Lower leg skin (tissue), 4 donors: ENCODE results near the gene EFL1. TPM values are rescaled to one million over a fixed set of nuclear protein-coding genes. Genes with fewer than 3 reads are reported as not detected.
"Not testable (repeated sequence)": the region's sequence is repeated elsewhere in the genome, so short reads cannot be mapped to it uniquely, and the experiment has no call there.

ENCODE experiments used
- DNase-seq, 2 donors: peaks; one replicate each; pipeline ENCODE4 v3.0.0-alpha.2; 2019; ENCODE audit warnings: low spot score in 2 of 2
- H3K4me3 ChIP-seq: fragments of 200-600 bp; sonication (generic); 2 replicates; pipeline ENCODE4 v1.5.1; 2017; ENCODE audit warnings: mild to moderate bottlenecking, low read depth; ENCODE audit not compliant: poor library complexity, severe bottlenecking
- POLR2A ChIP-seq, 2 donors: fragments of 450-650 bp; IDR thresholded peaks; one replicate each; pipeline ENCODE4 v1.6.1; 2016 to 2017; ENCODE audit warnings: antibody characterized with exemption in 2 of 2, mild to moderate bottlenecking in 1 of 2, moderate library complexity in 1 of 2
- WGBS, 2 donors: methylation state at CpG; one replicate each; pipeline ENCODE4 v1.1.5; 2018; 5-methylcytosine and 5-hydroxymethylcytosine counted together
- intact Hi-C: fragments of 100-400 bp; cut with DNase I; formaldehyde crosslinking; loops from one replicate; pipeline ENCODE4 v1.15.0; 2023; ENCODE audit warnings: low total_unique reads
- total RNA-seq, 4 donors: library from RNA; depleted of rRNA; stranded (reverse); fragments of >200 nt; gene quantifications; one replicate each; pipeline ENCODE4 v1.1.0, GENCODE V29; 2016
- TF ChIP-seq, protein P1 (sequence below), 3 donors: fragments of 450-650 bp; IDR thresholded peaks; one replicate each; pipeline ENCODE4 v1.5.1; 2016; ENCODE audit warnings: antibody characterized with exemption in 3 of 3, mild to moderate bottlenecking in 3 of 3, moderate library complexity in 2 of 3

EFL1 gene
- total RNA-seq, 4 donors from 2014 or later = 17.8 to 20.7 (median 19.5) TPM

DNA sequence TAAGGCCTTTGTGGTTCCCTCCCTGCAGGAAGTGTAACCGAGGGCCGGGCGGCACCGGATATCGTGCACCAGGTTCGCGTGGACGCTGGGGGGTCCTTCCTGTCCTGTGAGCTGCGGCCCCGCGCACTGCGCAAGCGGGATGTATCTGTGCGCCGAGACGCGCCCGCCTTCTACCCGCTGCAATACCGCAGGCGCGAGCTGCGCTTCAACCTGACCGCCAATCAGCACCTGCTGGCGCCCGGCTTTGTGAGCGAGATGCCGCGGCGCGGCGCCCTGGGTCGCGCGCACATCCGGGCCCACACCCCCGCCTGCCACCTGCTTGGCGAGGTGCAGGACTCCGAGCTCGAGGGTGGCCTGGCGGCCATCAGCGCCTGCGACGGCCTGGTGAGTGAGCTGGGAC is 36.0 kb upstream of the EFL1 start:
- H3K4me3 ChIP-seq = no peak overlapping the region
- WGBS, 2 donors = 36 to 40% methylated on average over 19 to 36 of the region's 44 CpGs
- DNase-seq = no peak
- intact Hi-C loops = no loop called here
- no peak for TF ChIP-seq POLR2A (IDR thresholded peaks at IDR 0.05)
- TF ChIP-seq, protein P1, sequence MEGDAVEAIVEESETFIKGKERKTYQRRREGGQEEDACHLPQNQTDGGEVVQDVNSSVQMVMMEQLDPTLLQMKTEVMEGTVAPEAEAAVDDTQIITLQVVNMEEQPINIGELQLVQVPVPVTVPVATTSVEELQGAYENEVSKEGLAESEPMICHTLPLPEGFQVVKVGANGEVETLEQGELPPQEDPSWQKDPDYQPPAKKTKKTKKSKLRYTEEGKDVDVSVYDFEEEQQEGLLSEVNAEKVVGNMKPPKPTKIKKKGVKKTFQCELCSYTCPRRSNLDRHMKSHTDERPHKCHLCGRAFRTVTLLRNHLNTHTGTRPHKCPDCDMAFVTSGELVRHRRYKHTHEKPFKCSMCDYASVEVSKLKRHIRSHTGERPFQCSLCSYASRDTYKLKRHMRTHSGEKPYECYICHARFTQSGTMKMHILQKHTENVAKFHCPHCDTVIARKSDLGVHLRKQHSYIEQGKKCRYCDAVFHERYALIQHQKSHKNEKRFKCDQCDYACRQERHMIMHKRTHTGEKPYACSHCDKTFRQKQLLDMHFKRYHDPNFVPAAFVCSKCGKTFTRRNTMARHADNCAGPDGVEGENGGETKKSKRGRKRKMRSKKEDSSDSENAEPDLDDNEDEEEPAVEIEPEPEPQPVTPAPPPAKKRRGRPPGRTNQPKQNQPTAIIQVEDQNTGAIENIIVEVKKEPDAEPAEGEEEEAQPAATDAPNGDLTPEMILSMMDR (IDR thresholded peaks at IDR 0.05) = no peak

DNA sequence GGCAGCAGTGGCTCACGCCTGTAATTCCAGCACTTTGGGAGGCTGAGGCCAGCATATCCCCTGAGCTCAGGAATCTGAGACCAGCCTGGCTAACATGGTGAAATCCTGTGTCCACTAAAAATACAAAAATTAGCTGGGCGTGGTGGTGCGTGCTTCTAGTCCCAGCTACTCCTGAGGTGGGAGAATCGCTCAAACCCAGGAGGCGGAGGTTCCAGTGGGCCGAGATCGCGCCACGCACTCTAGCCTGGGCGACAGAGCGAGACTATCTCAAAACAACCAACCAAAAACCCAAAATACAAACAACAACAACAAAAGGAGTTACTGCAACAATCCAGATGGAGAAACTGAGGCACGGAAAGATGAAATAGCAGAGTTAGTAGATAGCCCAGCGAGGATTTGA is 35.5 kb upstream of the EFL1 start:
- TF ChIP-seq, protein P1 (IDR thresholded peaks at IDR 0.05) = no peak
- no peak for TF ChIP-seq POLR2A (IDR thresholded peaks at IDR 0.05)
- intact Hi-C loops = no loop called here
- H3K4me3 ChIP-seq = no peak overlapping the region
- no peak for DNase-seq
- WGBS, 2 donors = 97 to 98% methylated on average over 13 of the region's 13 CpGs

DNA sequence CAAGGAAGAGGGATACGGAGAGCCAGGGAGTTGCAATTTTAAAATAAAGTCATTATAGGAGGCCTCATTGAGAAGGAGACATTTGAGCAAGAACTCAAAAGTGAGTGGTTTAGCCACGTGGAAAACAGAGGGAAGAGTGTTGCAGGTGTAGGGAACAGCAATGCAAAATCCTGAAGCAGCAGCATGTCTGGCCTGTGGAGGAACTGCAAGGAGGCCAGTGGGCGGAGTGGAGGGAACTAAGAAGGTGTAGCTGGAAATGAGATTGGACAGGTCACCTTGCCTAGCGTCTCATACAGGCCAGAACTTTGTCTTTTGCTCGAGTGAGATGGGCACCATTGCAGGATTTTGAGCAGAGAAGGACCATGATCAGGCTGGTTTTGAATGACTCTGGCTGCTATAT is 35.0 kb upstream of the EFL1 start:
- WGBS, 2 donors = 93 to 94% methylated on average over 5 of the region's 5 CpGs
- intact Hi-C loops = no loop called here
- no peak for TF ChIP-seq POLR2A (IDR thresholded peaks at IDR 0.05)
- TF ChIP-seq, protein P1 (IDR thresholded peaks at IDR 0.05) = no peak
- no peak for DNase-seq
- no peak overlapping the region for H3K4me3 ChIP-seq

DNA sequence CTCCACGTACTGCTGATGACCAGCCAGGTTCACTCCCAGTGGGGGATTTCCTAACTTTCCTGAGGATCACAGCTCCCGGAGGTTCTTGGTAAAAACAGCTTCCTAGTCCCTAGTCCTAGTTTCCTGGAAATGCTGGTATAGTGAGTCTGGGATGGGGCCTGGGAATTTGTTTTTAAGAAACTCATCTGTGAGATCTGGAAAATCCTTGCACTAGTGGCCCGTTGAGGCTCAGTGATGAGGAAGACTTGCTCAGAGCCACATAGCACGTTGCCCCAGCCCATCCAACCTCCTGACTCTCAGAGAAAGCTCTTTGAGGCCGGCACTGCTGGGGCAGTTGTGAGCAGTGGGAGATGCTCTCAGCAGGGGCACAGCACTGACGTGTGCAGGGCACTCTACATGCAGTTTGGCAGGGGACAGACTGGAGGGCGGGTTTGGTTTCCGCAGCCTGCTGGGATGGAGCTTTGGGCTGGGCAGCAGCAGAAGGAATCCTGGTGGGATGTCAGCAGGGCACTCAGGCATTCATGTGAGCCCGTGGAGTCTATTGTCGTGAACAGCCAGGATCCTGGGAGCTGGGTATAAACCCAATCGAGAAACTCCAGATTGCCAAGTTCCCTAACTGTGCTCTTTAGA is 31.6 kb upstream of the EFL1 start:
- H3K4me3 ChIP-seq = no peak overlapping the region
- intact Hi-C loops = no loop called here
- no peak for DNase-seq
- WGBS, 2 donors = 57 to 63% methylated on average over 11 of the region's 11 CpGs
- TF ChIP-seq, protein P1 (IDR thresholded peaks at IDR 0.05) = no peak
- TF ChIP-seq POLR2A (IDR thresholded peaks at IDR 0.05) = no peak

DNA sequence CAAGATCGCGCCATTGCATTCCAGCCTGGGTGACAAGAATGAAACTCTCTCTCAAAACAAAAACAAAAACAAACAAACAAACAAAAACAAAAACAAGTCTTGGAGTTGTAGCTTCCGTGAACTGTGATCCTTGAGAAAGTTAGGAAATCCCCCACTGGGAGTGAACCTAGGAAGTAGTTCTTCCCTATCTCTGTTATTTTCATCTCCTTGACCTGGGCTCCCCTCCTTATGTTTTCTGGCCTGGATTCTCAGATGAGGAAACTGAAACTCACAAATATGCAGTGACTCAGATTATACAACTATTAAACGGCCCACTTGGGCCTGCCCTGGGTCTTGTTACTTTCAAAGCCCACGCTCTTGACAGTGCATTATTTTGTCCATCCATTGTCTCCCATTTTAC is 29.7 kb upstream of the EFL1 start:
- DNase-seq = no peak
- no peak for TF ChIP-seq POLR2A (IDR thresholded peaks at IDR 0.05)
- TF ChIP-seq, protein P1 (IDR thresholded peaks at IDR 0.05) = no peak
- WGBS, 2 donors = 88 to 91% methylated on average over 5 of the region's 5 CpGs

DNA sequence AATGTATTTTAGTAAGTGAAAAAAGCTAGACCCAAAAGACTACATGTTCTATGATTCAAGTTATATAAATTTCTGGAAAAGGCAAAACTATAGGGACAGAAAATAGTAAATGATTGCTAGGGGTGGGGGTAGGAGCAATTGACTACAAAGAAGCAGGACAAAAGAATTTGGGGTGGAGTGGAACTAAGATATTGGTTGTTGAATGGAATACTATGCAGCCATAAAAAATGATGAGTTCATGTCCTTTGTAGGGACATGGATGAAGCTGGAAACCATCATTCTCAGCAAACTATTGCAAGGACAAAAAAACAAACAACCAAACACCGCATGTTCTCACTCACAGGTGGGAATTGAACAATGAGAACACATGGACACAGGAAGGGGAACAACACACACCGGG is 25.7 kb upstream of the EFL1 start:
- DNase-seq, H3K4me3 ChIP-seq, intact Hi-C loops: not testable (repeated sequence)
- WGBS, 2 donors = 90 to 96% methylated on average over 2 of the region's 2 CpGs

More for the DNA sequence above, 29.7 kb upstream of the EFL1 start:
- intact Hi-C loops = no loop called here
- no peak overlapping the region for H3K4me3 ChIP-seq

DNA sequence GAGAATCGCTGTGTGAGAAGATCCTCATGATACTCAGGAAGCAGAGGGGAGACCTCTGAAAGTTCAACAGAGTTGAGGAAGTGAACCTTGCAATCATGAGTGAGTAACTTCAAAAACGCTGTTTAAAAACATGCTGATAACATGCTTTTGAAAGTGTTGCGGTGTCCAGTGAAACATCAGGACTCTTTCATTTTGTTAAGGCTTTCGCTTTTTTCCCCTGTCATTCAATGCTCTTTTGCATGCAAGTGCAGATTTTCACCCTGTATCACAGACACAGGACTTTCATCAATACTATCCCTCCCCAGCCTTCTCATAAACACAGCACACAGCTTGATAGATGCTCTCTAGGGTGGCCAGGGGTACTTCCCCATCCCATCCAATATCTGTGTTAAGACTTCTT is 23.9 kb upstream of the EFL1 start:
- intact Hi-C loops, H3K4me3 ChIP-seq, DNase-seq: not testable (repeated sequence)
- 85 to 86% methylated on average over 4 of the region's 4 CpGs for WGBS, 2 donors

DNA sequence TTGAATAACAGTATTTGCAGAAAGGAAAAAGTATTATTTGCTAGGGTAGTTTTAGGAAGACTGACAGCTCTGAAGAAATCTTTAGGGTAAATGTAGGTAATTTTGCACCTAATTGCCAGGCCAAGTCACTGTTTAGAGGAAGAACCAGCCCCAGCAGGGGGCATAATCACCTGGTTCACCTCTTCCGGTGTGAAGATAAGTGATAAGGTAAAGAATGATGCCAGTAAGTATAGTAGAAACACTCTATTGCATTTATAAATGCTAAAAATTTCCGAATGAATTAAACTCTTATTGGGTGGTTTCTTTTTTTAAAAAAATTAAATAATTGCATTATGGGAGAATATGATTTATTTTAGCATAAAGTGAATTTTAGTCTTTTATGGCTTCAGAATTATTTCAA is 21.8 kb upstream of the EFL1 start:
- WGBS, 2 donors = 56 to 81% methylated on average over 2 of the region's 2 CpGs
- DNase-seq, H3K4me3 ChIP-seq, intact Hi-C loops: not testable (repeated sequence)

DNA sequence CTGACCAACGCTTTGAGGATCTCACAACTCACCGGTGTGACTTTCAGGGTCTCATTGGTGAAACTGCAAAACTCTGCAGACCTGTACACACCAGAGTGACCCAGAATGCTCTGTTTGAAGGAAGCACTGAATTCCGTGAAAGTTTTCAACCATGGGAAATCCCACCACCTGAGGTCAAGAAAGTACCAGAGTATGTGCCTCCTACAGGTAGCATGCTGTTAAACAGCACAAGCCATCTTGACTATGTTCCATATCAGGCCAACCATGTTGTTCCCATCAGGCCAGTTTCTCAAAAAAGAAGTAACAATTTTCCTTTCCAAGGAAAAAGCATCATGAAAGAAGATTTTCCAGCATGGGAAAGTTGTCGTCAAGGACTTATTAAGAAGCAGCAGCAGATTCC is 19.9 kb upstream of the EFL1 start:
- intact Hi-C loops, H3K4me3 ChIP-seq, DNase-seq: not testable (repeated sequence)
- 84 to 88% methylated on average over 4 of the region's 4 CpGs for WGBS, 2 donors

DNA sequence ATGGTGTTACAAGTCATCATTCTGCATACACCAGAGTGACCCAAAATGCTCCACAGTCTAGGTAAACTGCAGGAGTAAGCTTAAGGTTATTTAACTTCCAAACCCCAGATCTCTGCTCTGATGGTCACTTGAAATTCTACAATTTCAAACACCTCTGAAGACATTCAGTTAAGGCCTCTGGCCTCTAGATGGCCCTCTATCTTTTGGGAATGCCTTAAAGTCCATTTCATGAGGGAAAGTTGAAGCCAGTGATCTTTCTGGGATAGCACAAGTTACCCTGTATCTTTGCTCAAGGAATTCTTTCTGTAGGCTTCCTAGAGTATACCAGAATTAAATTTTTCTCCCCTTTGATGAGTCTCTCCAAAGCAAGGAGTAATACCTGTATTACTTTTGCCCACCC is 18.7 kb upstream of the EFL1 start:
- H3K4me3 ChIP-seq, DNase-seq, intact Hi-C loops: not testable (repeated sequence)
